ENCODE data around the gene GLRX2.

- TF ChIP-seq CTCF (conservative IDR thresholded peaks at IDR 0.05 in 1 of 2, IDR thresholded peaks at IDR 0.05 in 1 of 2; ENCODE audit: low read depth in 1 of 2, low read length in 2 of 2) = no peak
- no peak for TF ChIP-seq EZH2 (IDR thresholded peaks at IDR 0.05; ENCODE audit: low read length, missing control alignments)
Measured at GRCh38 chr1:193118194-193118593, 13.0 kb upstream of the GLRX2 start.
